Gastroesophageal sphincter (tissue), 4 donors: Measurements from ENCODE around the gene TNP2. TPM values are rescaled to one million over a fixed set of nuclear protein-coding genes. Genes with fewer than 3 reads are reported as not detected.
"Not testable (repeated sequence)": the region's sequence is repeated elsewhere in the genome, so short reads cannot be mapped to it uniquely, and the experiment has no call there.

ENCODE experiments used
- ATAC-seq: fragments of 150-250 bp; one replicate; pipeline ENCODE4 v1.9.1; 2016; ENCODE audit warnings: mild to moderate bottlenecking, moderate library complexity
- H3K27ac ChIP-seq, 4 donors: fragments of 200-600 bp; sonication (generic) in 3 of 4; 1 replicate in 3 of 4; 2 replicates in 1 of 4; pipeline ENCODE4 v1.5.1; 2016 to 2019
- H3K27me3 ChIP-seq: fragments of 200-600 bp; sonication (generic); one replicate; pipeline ENCODE4 v1.5.1; 2019
- H3K36me3 ChIP-seq, 2 donors: fragments of 200-600 bp; sonication (generic); one replicate each; pipeline ENCODE4 v1.5.1; 2019; ENCODE audit warnings: control low read depth in 1 of 2
- H3K4me1 ChIP-seq, 3 donors: fragments of 200-600 bp; sonication (generic); 1 replicate in 2 of 3; 2 replicates in 1 of 3; pipeline ENCODE4 v1.5.1; 2016 to 2019; ENCODE audit warnings: control low read depth in 2 of 3
- H3K4me3 ChIP-seq, 2 donors: fragments of 200-600 bp; sonication (generic); one replicate each; pipeline ENCODE4 v1.5.1; 2019; ENCODE audit warnings: mild to moderate bottlenecking in 1 of 2, moderate library complexity in 1 of 2
- H3K9me3 ChIP-seq, 3 donors: fragments of 200-600 bp; sonication (generic); one replicate each; pipeline ENCODE4 v1.5.1; 2017 to 2019; ENCODE audit warnings: control low read depth in 2 of 3
- CTCF ChIP-seq, 4 experiments: fragments of 200-600 bp in 2 of 4; fragments of 450-650 bp in 2 of 4; sonication (generic) in 1 of 4; IDR thresholded peaks; one replicate each; pipeline ENCODE4 v1.5.1; 2017 to 2019; ENCODE audit warnings: antibody characterized with exemption in 4 of 4, mild to moderate bottlenecking in 2 of 4, moderate library complexity in 2 of 4
- EP300 ChIP-seq: sonication (generic); formaldehyde crosslinking; IDR thresholded peaks from one replicate; pipeline ENCODE4 v1.6.1; 2017; ENCODE audit warnings: antibody characterized with exemption, mild to moderate bottlenecking
- POLR2A ChIP-seq, 2 donors: fragments of 450-650 bp; IDR thresholded peaks; one replicate each; pipeline ENCODE4 v1.6.1; 2017; ENCODE audit warnings: antibody characterized with exemption in 2 of 2, mild to moderate bottlenecking in 2 of 2, moderate library complexity in 1 of 2
- POLR2AphosphoS5 ChIP-seq: sonication (generic); formaldehyde crosslinking; IDR thresholded peaks from one replicate; pipeline ENCODE4 v1.6.1; 2017; ENCODE audit warnings: antibody characterized with exemption
- WGBS, 2 donors: methylation state at CpG; one replicate each; pipeline ENCODE4 v1.1.5; 2018; ENCODE audit warnings: low coverage in 1 of 2; 5-methylcytosine and 5-hydroxymethylcytosine counted together
- total RNA-seq, 4 donors: library from RNA; depleted of rRNA; stranded (reverse); fragments of >200 nt; gene quantifications; one replicate each; pipeline ENCODE4 v1.1.0, GENCODE V29; 2016

The TNP2 gene
- total RNA-seq, 4 donors from 2014 or later: not detected

GRCh38 chr16:11300560-11300892, 31.4 kb upstream of the TNP2 start:
- TF ChIP-seq EP300: no peak
- TF ChIP-seq POLR2AphosphoS5: no peak
- no peak for TF ChIP-seq POLR2A (IDR thresholded peaks at IDR 0.05)
- H3K4me3 ChIP-seq: no peak overlapping the region
- H3K9me3 ChIP-seq: no peaks in the 10 kb centered on the region
- no peaks in the 10 kb centered on the region for H3K36me3 ChIP-seq
- peaks cover 0 to 18% (median 10%) of the 10 kb centered on the region in 3 donors for H3K4me1 ChIP-seq
- 95% methylated on average over 7 of the region's 7 CpGs; no CpG with 5 or more reads in 1 of the 2 donors for WGBS, 2 donors
- no peaks in the 10 kb centered on the region for H3K27me3 ChIP-seq
- no peak for ATAC-seq
- H3K27ac ChIP-seq: no peak overlapping the region

DNA sequence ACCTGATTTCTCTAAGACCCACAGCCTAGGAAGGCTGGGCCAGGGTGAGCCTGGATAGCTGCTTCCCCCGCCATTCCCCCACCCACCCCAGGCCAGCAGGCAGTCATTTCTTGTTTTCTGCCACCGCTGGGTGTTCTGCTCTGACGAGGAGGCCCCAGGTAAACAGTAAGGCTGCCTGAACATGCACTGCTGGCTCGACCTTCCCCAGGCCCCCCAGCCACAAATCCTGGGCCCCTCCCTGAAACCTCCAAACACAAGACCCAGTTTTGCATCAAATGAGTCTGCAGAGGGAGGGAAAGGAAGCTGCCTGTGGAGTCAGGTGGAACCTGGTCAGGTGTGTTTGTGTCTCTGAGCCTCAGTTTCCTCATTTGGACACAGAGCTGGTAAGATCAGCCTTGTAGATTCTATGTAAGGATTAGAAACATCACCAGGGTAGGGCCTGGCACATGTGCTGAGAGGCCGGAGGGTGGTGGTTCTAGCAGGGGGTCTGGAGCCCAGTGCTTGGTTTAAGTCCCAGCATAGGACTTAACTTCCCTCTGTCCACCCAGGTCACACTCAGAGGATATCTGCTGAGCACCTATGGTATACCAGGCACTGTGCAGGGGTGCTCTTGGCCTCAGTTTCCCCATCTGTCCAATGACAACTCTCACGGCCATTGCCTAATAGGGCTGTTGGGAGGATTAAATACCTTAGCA, 30.9 kb upstream of the TNP2 start:
- WGBS, 2 donors: 69 to 100% methylated on average over 1 to 2 of the region's 6 CpGs
- no peak overlapping the region for H3K4me3 ChIP-seq
- H3K27ac ChIP-seq: no peak overlapping the region
- H3K36me3 ChIP-seq: no peaks in the 10 kb centered on the region
- no peak for ATAC-seq
- H3K4me1 ChIP-seq: peaks cover 0 to 18% (median 10%) of the 10 kb centered on the region in 3 donors
- TF ChIP-seq CTCF (IDR thresholded peaks at IDR 0.05) (no peak), POLR2A (IDR thresholded peaks at IDR 0.05) (no peak), EP300 (no peak), POLR2AphosphoS5 (no peak)
- H3K9me3 ChIP-seq: no peaks in the 10 kb centered on the region
- H3K27me3 ChIP-seq: no peaks in the 10 kb centered on the region

- H3K4me1 ChIP-seq: peaks cover 0 to 18% (median 10%) of the 10 kb centered on the region in 3 donors
- not testable (repeated sequence) for H3K36me3 ChIP-seq, ATAC-seq, H3K27ac ChIP-seq, H3K4me3 ChIP-seq, H3K27me3 ChIP-seq, H3K9me3 ChIP-seq
- 77 to 100% methylated on average over 1 to 8 of the region's 13 CpGs for WGBS, 2 donors
These were observed 29.9 kb upstream of the TNP2 start for GRCh38 chr16:11298950-11299547.

DNA sequence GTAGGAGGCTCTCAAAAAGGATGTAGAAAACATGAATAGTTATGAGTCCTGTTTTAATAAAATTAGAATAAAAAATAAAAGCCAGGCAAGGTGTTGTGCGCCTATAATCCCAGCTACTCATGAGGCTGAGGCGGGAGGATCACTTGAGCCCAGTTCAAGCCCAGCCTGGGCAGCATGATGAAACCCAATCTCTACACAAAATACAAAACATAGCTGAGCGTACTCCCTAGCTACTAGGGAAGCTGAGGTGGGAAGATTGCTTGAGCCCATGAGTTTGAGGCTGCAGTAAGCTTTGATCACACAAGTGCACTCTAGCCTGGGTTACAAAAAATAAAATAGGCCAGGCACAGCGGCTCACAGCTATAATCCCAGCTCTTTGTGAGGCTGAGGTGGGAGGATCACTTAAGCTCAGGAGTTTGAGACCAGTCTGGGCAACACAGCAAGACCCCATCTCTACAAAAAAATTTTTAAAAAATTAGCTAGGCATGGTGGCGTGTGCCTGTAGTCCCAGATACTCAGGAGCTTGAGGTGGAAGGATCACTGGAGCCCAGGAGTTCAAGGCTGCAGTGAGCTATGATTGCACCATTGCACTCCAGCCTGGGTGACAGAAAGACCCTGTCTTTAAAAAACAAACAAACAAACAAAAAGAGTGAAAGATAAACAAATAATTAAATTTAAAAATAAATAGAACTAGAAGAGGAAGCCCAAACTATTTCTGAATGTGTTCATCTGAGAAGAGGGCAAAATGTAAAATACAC, 29.2 kb upstream of the TNP2 start:
- no peak for ATAC-seq
- Histone ChIP-seq H3K4me1 (peaks cover 0 to 18% (median 10%) of the 10 kb centered on the region in 3 donors), H3K27ac (peak overlapping the region in 1 of 4 donors; percentile 19), H3K4me3 (no peak overlapping the region), H3K9me3 (no peaks in the 10 kb centered on the region), H3K36me3 (no peaks in the 10 kb centered on the region), H3K27me3 (no peaks in the 10 kb centered on the region)
- no peak for TF ChIP-seq POLR2AphosphoS5
- no peak for TF ChIP-seq POLR2A (IDR thresholded peaks at IDR 0.05)
- TF ChIP-seq EP300: no peak
- TF ChIP-seq CTCF (IDR thresholded peaks at IDR 0.05): no peak
- WGBS, 2 donors: 75 to 85% methylated on average over 5 of the region's 5 CpGs

GRCh38 chr16:11297492-11298142, 28.5 kb upstream of the TNP2 start:
- peak overlapping the region in 1 of 4 donors; percentile 19 for H3K27ac ChIP-seq
- ATAC-seq: peak; percentile 84

More at GRCh38 chr16:11297492-11298142, 28.5 kb upstream of the TNP2 start:
- Histone ChIP-seq H3K27me3 (no peaks in the 10 kb centered on the region), H3K9me3 (no peaks in the 10 kb centered on the region), H3K36me3 (no peaks in the 10 kb centered on the region), H3K4me1 (peaks cover 0 to 18% (median 10%) of the 10 kb centered on the region in 3 donors), H3K4me3 (peak overlapping the region in 1 of 2 donors; percentile 30)
- 0 to 4% methylated on average over 3 to 6 of the region's 19 CpGs for WGBS, 2 donors
- TF ChIP-seq EP300 (no peak), CTCF (IDR thresholded peaks at IDR 0.05) (peak in 1 of 4 experiments; percentile 23), POLR2AphosphoS5 (no peak), POLR2A (IDR thresholded peaks at IDR 0.05) (no peak)
